Inflammatory macrophage treated with lipopolysaccharide for 4 hours (primary cell): ENCODE data around the gene PPP3CA.
A peak's percentile ranks its signal among the peaks of the same experiment; 100 is the strongest.

Experiments
- DNase-seq: peaks from one replicate; pipeline ENCODE4 v3.0.0-alpha.2; 2020

The PPP3CA gene

DNA sequence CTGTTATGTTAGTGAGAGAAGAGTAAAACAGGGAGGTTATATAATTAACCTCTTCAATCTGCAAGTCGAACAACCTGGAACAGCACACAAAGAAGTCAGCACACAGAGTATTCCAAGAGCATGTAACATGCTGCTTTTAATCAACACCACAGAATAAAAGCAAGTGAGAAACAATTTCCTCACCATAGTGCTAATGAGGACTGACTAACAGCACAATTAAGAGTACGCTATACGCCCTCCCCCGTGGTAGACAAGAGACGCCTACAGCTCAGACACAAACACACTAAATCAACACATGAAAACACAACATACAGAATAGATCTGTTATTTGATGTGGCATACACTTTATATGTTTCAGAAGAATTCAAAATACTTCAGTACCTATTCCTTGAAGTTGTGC is 103.0 kb downstream of the PPP3CA start:
- DNase-seq = no peak

DNA sequence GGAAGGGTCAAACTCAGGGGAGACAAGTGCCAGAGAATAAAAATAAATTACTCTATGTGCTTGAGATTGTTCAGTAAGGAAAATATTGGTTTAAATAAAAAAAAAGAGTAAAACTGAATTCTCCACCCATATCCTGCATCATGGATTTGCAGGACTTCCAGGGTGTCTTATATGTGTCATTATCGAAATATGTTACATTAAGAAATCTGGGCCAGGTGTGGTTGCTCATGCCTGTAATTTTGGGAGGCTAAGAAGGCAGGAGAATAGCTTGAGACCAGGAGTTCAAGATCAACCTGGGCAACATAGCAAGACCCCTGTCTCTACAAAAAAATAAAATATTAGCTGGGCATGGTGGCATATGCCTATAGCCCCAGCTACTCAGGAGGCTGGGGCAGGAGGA is 104.9 kb downstream of the PPP3CA start:
- DNase-seq = no peak

DNA sequence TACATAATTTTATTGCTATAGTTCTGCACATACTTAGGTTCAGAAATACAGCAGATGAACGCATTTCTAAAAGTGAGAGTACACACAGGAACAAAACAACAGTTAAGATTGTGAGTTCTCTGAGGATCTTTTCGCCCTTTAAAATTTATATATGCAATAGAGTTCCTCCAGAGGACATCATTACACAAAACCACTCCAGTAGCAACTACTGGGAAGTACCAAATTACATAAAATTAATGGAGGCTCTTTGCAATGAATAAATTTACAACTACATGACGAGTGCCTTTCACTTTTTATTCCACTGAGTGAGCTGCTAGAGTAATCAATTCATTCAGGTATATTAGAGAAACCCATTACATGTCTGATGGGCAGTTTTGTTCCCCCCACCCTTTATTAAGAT is 107.2 kb downstream of the PPP3CA start:
- DNase-seq = peak; percentile 43

DNA sequence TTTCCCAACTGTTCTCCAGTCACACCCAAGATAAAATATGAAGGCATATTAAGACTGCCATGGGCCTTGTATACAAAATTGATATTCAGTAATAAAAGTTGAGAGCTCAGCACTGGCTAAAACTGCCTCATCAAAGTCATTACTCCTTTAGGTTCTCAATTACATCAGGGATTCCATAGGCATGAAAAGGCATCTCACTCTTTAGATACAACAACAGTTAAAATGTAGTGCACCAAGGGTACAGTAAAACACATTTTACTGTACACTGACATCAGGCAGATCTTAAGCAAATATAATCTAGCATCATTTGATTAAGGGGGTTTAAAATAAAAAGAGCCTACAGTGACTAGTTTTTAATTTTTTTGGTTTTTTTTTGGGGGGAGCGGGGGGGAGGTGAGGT is 107.7 kb downstream of the PPP3CA start:
- DNase-seq = no peak

DNA sequence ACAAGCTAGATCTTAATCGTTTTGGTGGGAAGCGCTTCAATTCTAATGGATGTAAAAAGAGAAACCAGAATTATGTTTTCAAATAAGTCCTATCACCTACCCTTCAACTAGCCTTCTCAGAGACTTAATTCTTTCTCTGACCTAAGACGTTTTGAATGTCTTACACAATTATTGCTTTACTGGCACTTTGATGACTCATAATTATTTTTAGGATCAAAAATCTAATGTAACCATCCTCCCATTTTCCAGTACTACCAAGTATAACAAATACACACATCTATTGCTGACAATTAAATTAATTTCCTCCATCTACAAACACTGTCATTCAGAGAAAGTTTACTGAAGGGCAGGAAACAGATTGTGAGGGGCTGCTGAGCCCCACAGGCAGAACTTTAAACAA is 108.6 kb downstream of the PPP3CA start:
- peak; percentile 54 for DNase-seq

DNA sequence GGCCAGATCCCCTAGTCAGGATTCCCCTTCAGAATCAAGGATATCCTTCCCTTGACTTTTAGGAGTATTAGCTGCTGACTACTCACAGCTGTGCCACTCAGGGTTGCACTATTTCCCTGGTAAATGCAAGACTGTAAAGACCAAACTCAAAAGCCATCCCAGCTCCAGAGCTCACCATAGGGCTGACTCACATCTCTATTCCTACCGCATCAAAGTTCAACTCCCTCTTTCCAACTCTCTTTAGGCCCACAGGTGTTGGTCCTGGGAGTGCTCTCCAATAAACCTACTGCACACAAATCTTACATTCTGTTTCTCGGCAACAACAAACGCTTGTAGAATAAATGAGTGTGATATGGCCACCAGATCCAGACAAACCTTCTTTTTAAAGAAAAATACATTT is 109.6 kb downstream of the PPP3CA start:
- no peak for DNase-seq

DNA sequence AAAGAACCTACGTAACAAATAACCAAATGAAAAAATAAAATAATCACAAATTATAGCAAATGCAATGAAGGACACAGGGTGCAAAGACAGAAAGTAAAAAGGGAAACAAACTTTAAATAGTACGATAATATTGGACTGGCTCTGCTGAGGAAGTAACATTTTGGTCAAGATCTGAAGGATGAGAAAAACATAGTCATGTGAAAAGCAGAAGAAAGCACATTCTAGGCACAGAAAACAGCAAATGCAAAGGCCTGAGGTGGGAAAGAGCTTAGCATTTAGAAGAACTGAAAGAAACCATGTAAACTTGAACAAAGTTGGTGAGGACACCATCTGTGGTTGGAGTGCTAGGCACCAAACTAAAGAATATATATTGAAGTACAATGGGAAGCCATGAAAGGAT is 111.2 kb downstream of the PPP3CA start:
- DNase-seq = peak; percentile 13

DNA sequence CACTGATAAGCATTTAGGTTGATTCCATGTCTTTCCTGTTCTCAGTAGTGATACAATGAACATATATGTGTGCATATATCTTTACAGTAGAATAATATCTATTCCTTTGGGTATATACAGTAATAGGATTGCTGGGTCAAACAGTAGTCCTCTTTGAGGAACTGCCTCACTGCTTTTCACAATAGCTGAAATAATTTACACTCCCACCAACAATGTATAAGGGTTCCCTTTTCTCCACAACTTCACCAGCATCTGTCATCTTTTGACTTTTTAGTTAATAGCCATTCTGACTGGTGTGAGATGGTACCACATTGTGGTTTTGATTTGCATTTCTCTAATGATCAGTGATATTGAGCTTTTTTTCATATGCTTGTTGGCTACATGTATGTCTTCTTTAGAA is 113.2 kb downstream of the PPP3CA start:
- peak; percentile 61 for DNase-seq

DNA sequence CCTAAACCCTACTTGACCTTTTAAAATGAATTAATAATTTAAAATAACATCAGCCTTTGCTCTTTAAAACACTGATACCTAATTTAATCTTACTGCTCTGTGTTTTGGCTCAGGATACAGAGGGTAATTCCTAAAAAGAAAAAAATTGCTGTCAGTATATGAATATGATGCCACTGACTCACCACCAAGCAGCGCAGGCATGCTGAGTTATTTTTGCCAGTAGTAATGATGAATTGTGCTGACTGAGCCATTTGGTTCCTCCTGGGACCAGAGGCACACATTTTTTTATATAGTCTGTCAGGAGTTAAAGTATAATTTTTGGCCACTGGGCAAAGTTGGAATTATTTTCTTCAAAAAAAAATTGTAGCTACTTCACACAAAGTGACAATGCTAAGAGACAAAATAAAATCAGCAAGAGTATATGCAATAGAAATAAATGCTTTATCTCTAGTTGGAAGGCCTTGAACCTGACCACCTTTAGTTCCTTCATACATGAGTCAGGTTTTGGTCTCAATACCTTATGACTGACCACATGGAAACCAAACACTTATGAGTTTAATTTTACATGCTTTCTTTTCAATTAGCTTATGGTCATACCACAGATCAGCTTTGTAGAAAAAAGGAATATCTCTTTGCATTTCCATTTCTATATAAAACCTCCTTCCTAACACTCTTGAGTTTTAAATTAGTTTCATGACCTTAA is 115.1 kb downstream of the PPP3CA start:
- peak; percentile 57 for DNase-seq

DNA sequence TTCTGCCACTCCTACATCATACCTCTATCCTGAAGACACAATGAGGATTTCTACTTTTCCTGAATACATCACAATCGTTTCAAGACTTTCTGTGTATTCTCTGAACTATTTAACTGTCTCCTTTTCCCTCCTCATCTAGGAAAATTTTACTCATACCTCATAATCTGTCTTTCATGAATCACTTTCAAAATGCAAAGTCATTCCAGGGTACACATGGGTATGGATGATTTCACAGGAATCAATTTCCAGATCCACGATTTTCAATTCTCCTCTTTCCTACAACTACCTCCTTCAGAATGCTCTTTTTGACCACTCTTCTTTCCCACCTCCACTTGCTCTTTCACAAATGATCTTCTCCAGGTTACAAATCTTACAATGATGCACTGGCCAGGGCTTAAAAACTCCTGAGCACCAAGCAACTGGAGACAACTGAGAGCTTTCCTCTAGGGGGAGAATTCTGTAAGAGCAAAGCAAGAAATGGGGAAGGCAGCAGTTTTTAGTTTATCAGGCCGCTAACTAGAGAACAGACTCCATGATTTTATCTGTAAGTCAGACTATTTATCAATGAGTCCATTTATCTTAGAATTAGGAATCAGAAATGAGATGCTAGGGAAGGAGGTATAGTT is 116.4 kb downstream of the PPP3CA start:
- DNase-seq = no peak

DNA sequence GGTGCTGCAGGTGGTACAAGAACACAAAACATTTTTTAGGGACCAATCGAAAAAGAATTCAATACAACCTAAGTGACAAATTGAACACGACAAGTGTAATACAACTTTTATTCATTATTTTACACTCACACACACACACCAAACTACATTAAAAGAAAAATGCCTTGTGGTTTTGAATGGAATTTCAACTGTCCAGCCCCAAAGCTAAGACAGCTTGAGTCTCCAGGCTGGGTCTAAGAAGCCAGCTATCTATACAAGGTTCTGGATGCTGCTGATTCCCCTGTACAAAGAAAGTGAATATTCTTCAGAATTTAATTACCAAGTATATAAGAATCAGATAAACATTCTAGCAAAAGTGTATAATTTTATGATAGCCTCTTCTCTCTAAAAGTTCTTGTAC is 118.2 kb downstream of the PPP3CA start:
- DNase-seq = no peak

DNA sequence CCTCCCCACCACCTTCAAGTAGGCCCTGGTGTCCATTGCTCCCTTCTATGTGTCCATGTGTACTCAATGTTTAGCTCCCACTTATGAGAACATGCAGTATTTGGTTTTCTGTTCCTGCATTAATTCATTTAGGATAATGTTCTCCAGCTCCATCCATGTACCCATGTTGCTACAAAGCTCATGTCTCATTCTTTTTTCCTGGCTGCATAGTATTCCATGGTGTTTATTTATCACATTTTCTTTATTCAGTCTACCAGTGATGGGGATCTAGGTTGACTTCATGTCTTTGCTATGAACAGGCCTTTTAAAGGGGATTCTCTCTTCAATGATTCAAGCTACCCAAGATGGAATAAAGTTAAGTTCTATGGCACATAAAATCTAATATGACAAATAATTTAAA is 119.6 kb downstream of the PPP3CA start:
- DNase-seq = no peak

DNA sequence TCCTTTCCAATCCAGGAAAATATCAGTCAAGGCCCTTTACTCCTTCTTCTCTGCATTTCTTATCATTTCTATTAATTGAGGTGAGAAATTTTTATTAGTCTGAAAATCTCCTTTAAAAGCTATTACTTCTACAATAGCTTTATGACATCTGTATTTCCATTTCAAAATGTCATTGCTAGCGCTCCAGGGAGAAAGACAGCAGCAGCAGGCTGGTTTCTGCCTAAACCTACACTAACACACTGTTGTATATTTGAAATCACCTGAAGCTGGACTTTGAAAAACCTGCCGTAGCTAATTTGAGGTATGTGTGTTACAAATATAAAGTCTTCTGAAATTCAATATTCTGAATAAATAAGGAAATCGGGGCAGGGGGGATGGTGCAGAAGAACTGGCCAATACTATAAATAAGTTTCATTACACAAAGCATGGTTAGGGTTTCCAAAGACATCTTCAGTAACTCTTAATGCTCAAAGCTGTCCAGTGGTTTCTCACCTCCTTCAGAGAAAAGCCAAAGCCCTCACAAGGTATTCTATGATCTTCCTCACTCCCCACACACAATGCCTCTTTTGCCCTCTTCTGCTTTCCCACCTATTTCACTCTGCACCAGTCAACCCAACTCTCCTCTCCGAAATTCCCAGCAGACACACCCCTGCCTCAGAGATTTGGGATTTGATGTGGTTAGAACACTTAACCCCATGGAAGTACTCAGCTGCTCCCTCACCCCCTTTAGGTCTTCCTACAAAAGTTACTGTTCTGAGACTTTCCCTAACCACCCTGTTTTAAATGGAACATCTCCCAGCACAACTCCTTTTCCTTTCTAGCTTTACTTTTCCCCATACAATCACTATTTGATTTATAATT is 122.7 kb downstream of the PPP3CA start:
- DNase-seq = no peak

DNA sequence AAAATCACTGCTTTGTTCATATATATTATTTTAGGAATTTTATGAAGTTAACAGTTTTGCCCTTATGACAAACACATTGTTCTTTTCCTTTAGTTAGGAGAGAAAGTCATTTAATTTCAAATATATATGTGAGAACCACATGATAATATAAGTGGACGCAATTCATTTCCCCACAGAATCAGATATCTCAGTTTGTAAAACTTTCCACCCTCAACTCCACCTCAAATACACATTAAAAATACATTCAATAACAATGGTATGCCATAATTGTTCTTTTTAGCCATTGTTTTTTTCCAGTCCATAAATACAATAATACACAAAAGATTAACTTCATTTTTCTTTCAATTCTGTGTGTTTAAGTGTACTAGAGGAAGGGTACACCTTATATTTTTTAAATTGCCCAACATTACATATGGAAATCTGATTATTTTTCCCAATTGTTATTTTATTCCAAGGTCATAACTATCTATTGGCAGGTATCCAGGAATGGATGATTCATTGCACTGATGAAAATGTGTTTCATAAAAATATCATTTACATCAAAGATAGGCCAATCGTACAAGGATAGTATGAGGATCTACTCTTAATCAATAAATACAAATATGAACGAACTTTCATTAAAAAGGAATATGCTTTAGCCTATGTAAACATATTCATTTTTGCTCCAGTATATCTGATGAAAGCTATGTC is 125.0 kb downstream of the PPP3CA start:
- no peak for DNase-seq

DNA sequence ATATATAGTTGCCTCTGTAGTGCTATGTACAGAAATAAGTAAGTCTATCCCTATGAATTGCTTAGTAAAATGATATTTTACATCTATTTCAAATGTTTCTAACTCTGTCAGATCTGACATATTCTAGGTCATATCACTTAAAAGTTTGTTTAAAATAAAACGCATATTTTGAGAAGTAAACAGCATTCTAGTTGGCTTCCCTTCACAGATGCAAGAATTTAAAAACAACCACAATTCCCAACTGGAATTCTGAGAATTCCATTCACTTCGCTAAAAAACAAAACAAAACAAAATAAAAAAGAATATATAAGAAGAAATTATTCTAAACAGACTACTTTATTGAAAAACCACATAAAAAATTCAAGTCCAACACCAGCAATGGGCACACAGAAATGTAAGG is 126.0 kb downstream of the PPP3CA start:
- no peak for DNase-seq

DNA sequence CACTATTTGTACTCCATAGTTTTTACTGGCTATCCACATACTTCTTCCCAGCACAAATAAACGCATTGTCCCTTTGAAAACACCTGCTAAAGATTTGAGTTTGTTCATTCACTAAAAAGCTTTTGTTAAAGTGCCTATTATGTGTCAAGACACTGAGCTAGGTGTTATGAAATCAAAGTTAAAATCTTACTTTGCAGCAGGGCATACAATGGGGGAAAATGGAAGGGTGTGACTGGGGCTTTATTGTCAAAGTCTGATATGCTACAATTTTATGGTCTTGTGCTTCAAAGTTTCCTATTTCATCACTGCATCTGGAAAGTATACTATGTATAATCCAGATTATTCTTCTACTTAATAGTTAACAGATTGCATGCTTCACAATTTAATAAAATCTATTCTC is 128.4 kb downstream of the PPP3CA start:
- DNase-seq = no peak

DNA sequence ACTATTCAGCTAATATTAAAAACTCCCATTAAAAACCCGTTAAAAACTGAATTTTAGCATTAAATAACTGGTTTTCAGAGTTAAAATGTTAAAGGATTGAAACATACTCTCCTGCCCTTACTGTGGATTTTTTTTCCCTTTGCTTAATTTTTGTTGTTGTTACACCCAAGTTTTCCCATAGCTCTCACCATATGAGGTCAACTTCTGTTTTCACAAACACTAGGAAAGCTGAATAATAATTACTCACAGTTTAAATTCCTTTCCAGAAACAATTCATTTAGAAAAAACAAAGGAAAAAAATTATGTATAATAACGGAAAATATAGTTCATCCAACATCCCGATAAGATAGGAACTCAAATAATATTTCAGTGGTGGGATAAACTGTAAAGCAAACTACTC is 129.0 kb downstream of the PPP3CA start:
- DNase-seq = no peak

DNA sequence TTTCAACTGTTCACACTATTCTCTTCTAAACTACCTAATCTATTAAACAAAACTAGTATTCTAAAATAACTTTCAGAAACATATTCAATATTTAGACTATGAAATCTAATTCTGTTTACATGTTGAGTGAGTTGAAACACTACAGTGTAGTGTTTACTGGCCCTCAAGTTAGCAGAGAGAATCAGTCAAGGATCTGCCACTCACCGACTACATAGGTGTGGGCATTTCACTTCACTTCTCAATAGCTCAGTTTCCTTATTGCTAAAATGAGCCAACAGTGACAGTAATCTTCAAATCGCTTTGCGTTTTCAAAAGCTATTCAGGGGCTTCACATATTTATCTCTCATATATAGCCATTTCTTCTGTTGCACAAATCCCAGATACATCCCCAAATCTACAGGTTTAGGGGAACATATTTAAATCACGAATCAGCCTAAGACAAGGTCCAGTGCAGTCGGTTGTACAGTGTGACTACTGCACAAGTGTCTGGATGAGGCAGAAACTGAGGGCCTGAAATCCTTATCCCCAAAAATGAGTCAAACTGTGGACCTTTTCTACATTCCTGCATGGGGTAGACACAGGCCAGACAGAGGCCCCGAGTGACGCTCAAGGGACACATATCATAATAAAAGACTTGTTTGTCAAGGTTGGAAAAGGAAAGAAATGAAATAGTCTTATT is 129.8 kb downstream of the PPP3CA start:
- no peak for DNase-seq

DNA sequence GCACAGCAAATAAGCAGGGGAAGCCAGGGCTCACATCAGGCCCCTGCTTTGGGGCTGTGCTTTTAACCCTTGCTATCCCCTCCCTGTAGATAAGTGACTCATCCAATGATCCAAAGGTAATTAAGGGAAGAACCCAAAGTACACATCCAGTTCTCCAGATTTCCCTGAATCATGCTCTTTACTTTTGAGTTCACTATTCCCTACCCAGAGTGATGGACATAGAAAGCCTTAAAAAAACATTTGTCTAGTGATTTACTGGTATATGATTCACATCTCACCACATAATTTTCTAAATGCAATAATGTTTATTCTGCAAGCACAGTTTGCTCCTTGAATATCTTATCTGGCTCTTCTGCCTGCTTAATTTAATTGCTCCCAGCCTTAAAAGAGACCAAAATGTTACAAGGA is 136.2 kb downstream of the PPP3CA start:
- no peak for DNase-seq

DNA sequence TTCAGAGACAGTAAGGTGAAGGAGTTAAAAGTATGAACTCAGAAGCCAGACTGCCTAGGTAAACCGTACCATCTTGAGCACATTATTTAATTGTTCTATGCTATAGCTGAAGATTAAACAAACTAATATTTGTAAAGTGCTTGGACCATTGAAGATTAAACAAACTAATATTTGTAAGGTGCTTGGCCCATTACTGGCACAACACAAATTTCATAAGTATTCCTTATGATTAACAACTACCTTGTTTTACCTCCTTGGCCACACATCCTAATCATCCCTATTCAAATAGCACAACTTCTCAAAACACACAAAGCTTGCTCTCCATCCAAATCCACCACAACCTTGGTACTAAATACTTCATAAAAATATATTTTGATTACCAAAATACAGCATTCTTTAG is 137.0 kb downstream of the PPP3CA start:
- DNase-seq = no peak

DNA sequence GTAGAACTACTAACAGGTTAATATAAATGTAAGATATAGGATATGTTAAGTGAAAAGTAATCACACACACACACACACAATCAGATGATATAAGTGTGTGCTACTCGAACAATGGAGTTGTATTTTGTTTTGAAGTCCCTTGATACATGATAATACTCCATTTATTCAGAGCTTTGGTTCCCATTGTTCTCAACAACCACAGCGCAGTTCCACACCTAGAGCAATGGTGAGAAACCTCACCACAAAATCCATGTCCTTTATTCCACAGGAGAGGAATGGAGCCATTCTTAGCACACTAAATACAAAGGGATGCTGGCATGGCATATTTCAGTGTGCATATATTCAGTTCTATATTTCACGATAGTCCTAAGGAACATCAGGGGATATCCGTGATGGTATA is 139.2 kb downstream of the PPP3CA start:
- DNase-seq = no peak

DNA sequence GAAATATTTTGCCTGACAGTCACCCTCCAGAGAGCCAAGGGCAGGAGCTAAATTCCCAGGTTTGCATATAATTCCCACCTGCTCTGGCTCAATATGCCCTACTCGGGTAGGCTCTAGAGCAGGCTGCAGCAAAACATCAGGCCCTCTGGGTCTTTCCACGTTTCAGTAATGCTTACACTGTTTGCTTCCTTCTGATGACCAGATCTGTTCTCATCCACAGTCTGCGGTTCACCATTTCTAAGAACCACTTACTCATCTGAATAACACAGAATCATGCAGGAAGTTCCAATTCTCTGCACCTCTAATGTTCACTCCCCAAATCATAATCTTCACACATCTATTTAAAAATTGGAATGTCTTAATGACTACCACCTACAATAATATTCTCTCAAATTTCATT is 141.4 kb downstream of the PPP3CA start:
- DNase-seq = peak; percentile 88

DNA sequence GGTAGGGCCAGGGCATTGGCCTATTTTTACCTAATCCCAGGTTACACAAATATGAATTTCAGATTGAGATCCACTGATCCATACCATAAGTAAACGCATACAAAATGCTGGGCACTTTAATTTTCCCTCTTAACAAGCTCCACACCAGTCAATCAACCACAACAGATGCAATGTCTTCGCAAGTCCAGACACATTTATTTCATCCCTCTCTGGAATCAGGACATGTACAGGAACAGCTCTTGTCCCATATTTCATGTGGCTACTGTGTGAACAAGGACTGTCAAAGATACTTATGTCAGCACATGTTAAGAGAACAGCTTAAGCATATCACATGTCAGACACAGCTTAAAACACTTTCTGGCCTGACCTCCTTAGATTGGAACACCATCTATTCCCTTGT is 145.9 kb downstream of the PPP3CA start:
- DNase-seq = no peak
